Loucy (cell line): ENCODE results near the gene CBX4.
A peak's percentile ranks its signal among the peaks of the same experiment; 100 is the strongest.

ENCODE experiments used
- H2AFZ ChIP-seq: fragments of 200-600 bp; sonication (generic); 2 replicates; pipeline ENCODE4 v1.6.0; 2016; ENCODE audit warnings: antibody characterized with exemption, mild to moderate bottlenecking, low read length, moderate library complexity
- H3F3A ChIP-seq: fragments of 200-600 bp; 2 replicates; pipeline ENCODE4 v1.6.0; 2016; ENCODE audit warnings: antibody characterized with exemption, low read depth, mild to moderate bottlenecking
- H3K27me3 ChIP-seq: fragments of 200-600 bp; sonication (generic); 2 replicates; pipeline ENCODE4 v1.6.1; 2014; ENCODE audit warnings: low read length, mild to moderate bottlenecking; ENCODE audit not compliant: insufficient read depth, poor library complexity, severe bottlenecking
- H3K36me3 ChIP-seq: fragments of 200-600 bp; sonication (generic); 2 replicates; pipeline ENCODE4 v1.6.1; 2016; ENCODE audit warnings: low read length; ENCODE audit not compliant: insufficient read depth
- H3K4me1 ChIP-seq: fragments of 200-600 bp; sonication (generic); 2 replicates; pipeline ENCODE4 v1.5.1; 2014; ENCODE audit warnings: low read length, mild to moderate bottlenecking; ENCODE audit not compliant: insufficient read depth, poor library complexity, severe bottlenecking
- H3K4me2 ChIP-seq: fragments of 200-600 bp; sonication (generic); 2 replicates; pipeline ENCODE4 v1.6.0; 2014; ENCODE audit warnings: antibody characterized with exemption, low read length, low read depth, mild to moderate bottlenecking; ENCODE audit not compliant: poor library complexity, severe bottlenecking
- H3K4me3 ChIP-seq: fragments of 200-600 bp; sonication (generic); 2 replicates; pipeline ENCODE4 v1.5.1; 2014; ENCODE audit warnings: low read length, mild to moderate bottlenecking, mixed read lengths; ENCODE audit not compliant: poor library complexity, severe bottlenecking
- H3K79me2 ChIP-seq: fragments of 200-600 bp; sonication (generic); 2 replicates; pipeline ENCODE4 v1.6.1; 2014; ENCODE audit warnings: low read length; ENCODE audit not compliant: insufficient read depth
- H3K9ac ChIP-seq: fragments of 200-600 bp; sonication (generic); 2 replicates; pipeline ENCODE4 v1.6.0; 2014; ENCODE audit warnings: mild to moderate bottlenecking, low read depth, low read length, moderate library complexity; ENCODE audit not compliant: poor library complexity, severe bottlenecking
- H3K9me2 ChIP-seq: fragments of 200-600 bp; sonication (generic); replicated peaks from 2 replicates; pipeline ENCODE4 v1.6.1; 2016; ENCODE audit warnings: low read depth, low read length, mixed read lengths
- H3K9me3 ChIP-seq: fragments of 200-600 bp; sonication (generic); 2 replicates; pipeline ENCODE4 v1.6.1; 2014; ENCODE audit warnings: mild to moderate bottlenecking, antibody characterized with exemption, low read length, low read depth; ENCODE audit not compliant: insufficient read depth
- H4K20me1 ChIP-seq: fragments of 200-600 bp; sonication (generic); 2 replicates; pipeline ENCODE4 v1.6.0; 2014; ENCODE audit warnings: antibody characterized with exemption, low read length, mild to moderate bottlenecking; ENCODE audit not compliant: insufficient read depth, poor library complexity, severe bottlenecking
- EZH2phosphoT487 ChIP-seq: fragments of 200-600 bp; IDR thresholded peaks from 2 replicates; pipeline ENCODE4 v1.6.1; 2018; ENCODE audit warnings: antibody characterized with exemption, mild to moderate bottlenecking, moderate library complexity, borderline replicate concordance
- TF ChIP-seq, protein P1 (sequence below): fragments of 200-600 bp; sonication (generic); conservative IDR thresholded peaks from 2 replicates; pipeline ENCODE4 v1.5.1; 2014; ENCODE audit warnings: mild to moderate bottlenecking, antibody characterized with exemption, low read length

The CBX4 gene

DNA sequence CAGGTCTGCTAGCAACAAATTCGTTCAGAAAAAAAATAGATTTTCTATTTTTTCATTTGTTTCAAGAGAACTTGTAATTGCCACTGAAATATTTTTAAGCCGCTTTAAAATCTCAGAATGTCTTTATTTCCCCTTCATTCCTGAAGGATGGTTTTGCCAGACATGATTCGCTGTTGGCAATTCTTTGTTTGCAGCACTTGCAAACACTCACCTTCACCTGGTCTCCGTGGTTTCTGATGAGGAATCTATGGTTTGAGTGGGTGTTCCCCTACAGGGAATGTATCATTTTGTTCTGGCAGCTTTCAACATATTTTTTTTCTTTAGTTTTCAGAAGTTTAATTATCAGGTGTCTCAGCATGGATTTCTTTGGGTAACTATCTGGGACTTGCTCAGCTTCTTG lies 36.3 kb upstream of the CBX4 start:
- H4K20me1 ChIP-seq = no peaks in the 10 kb centered on the region
- H3K9me3 ChIP-seq = no peaks in the 10 kb centered on the region
- no peak overlapping the region for H3K4me3 ChIP-seq
- TF ChIP-seq, protein P1, sequence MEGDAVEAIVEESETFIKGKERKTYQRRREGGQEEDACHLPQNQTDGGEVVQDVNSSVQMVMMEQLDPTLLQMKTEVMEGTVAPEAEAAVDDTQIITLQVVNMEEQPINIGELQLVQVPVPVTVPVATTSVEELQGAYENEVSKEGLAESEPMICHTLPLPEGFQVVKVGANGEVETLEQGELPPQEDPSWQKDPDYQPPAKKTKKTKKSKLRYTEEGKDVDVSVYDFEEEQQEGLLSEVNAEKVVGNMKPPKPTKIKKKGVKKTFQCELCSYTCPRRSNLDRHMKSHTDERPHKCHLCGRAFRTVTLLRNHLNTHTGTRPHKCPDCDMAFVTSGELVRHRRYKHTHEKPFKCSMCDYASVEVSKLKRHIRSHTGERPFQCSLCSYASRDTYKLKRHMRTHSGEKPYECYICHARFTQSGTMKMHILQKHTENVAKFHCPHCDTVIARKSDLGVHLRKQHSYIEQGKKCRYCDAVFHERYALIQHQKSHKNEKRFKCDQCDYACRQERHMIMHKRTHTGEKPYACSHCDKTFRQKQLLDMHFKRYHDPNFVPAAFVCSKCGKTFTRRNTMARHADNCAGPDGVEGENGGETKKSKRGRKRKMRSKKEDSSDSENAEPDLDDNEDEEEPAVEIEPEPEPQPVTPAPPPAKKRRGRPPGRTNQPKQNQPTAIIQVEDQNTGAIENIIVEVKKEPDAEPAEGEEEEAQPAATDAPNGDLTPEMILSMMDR = no peak
- no peak for TF ChIP-seq EZH2phosphoT487
- no peaks in the 10 kb centered on the region for H3K9me2 ChIP-seq
- no peak overlapping the region for H2AFZ ChIP-seq
- H3F3A ChIP-seq = no peaks in the 10 kb centered on the region
- no peaks in the 10 kb centered on the region for H3K79me2 ChIP-seq
- no peak overlapping the region for H3K4me2 ChIP-seq
- H3K4me1 ChIP-seq = no peaks in the 10 kb centered on the region
- H3K36me3 ChIP-seq = no peaks in the 10 kb centered on the region
- H3K9ac ChIP-seq = no peak overlapping the region
- H3K27me3 ChIP-seq = no peaks in the 10 kb centered on the region

DNA sequence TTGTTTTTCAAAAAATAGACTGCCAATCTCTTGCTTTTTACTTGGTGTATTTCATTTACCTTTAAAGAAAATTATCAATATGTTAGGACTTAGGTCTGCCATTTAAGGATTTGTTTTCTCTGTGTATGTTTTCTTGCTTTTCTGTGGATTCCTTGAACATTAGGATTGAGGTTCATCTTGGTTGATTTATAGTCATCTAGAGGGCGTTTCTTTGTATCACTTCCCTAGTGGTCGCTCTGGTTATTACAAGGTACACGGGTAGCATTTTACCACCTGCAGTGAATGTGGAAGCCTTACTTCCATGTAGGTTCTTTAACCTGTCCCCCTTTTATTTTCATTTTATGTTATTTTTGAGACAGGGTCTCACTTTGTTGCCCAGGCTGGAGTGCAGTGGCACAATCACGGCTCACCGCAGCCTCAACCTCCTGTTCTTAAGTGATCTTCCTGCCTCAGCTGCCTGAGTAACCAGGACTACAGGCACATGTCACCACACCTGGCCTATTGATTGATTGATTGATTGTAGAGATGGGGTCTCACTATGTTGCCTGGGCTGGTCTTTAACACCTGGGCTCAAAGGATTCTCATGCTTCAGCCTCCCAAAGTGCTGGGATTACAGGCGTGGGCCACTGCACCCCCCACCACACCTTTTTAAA lies 35.2 kb upstream of the CBX4 start:
- Histone ChIP-seq H3K9ac (no peak overlapping the region), H2AFZ (no peak overlapping the region; the same call in 1 of the 2 replicates)

DNA sequence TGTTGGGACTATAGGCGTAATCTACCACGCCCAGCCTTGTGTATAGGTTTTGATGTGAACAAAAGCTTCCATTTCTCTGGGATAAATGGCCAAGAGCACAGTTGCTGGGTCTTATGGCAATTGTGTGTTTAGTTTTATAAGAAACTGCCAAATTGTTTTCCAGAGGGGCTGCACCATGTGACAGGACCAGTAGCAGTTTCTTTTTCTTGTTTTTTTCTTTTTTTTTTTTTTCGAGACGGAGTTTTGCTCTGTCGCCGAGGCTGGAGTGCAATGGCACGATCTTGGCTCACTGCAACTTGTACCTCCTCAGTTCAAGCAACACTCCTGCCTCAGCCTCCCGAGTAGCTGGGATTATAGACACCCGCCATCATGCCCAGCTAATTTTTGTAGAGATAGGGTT lies 34.3 kb upstream of the CBX4 start:
- Histone ChIP-seq H3K27me3 (no peaks in the 10 kb centered on the region), H3F3A (no peaks in the 10 kb centered on the region), H2AFZ (no peak overlapping the region), H3K79me2 (no peaks in the 10 kb centered on the region), H3K4me2 (no peak overlapping the region), H3K36me3 (no peaks in the 10 kb centered on the region), H4K20me1 (no peaks in the 10 kb centered on the region), H3K9me3 (no peaks in the 10 kb centered on the region), H3K9ac (no peak overlapping the region), H3K4me1 (no peaks in the 10 kb centered on the region), H3K9me2 (no peaks in the 10 kb centered on the region), H3K4me3 (no peak overlapping the region)
- TF ChIP-seq, protein P1 = no peak
- TF ChIP-seq EZH2phosphoT487 = no peak

More for the DNA sequence above, 35.2 kb upstream of the CBX4 start:
- no peaks in the 10 kb centered on the region for H4K20me1 ChIP-seq
- H3K9me3 ChIP-seq = no peaks in the 10 kb centered on the region
- H3K4me3 ChIP-seq = no peak overlapping the region
- H3K36me3 ChIP-seq = no peaks in the 10 kb centered on the region
- no peaks in the 10 kb centered on the region for H3K9me2 ChIP-seq
- no peak overlapping the region for H3K4me2 ChIP-seq
- H3K4me1 ChIP-seq = no peaks in the 10 kb centered on the region
- no peaks in the 10 kb centered on the region for H3K79me2 ChIP-seq
- H3K27me3 ChIP-seq = no peaks in the 10 kb centered on the region
- no peaks in the 10 kb centered on the region for H3F3A ChIP-seq
- TF ChIP-seq EZH2phosphoT487 = no peak
- TF ChIP-seq, protein P1 = peak; percentile 73
